ENCODE measurements around the gene KCNH2. TPM values are rescaled to one million over a fixed set of nuclear protein-coding genes. Genes with fewer than 3 reads are reported as not detected.

The KCNH2 gene
- total RNA-seq, 6 donors from 2014 or later: 0.59 to 5.7 (median 3.1) TPM

- 78 to 81% methylated on average over 8 of the region's 8 CpGs for WGBS, 2 donors
- Histone ChIP-seq H3K36me3 (peaks cover 0 to 24% (median 0%) of the 10 kb centered on the region in 4 donors), H3K27ac (no peak overlapping the region), H3K27me3 (no peaks in the 10 kb centered on the region), H3K4me3 (no peak overlapping the region), H3K4me1 (peaks cover 19 to 38% (median 29%) of the 10 kb centered on the region in 4 donors), H3K9me3 (no peaks in the 10 kb centered on the region)
- no peak for DNase-seq
- no peak for TF ChIP-seq CTCF (IDR thresholded peaks at IDR 0.05)
- no peak for TF ChIP-seq EP300 (IDR thresholded peaks at IDR 0.05)
- no peak for TF ChIP-seq POLR2AphosphoS5 (IDR thresholded peaks at IDR 0.05)
- no peak for ATAC-seq (ENCODE audit: low FRiP score in 2 of 2)
These were observed 19.0 kb upstream of the KCNH2 start for GRCh38 chr7:150997075-150997511.

- H3K4me1 ChIP-seq: peaks cover 19 to 38% (median 29%) of the 10 kb centered on the region in 4 donors
- peaks cover 0 to 22% (median 0%) of the 10 kb centered on the region in 4 donors for H3K36me3 ChIP-seq
- TF ChIP-seq CTCF (IDR thresholded peaks at IDR 0.05) (no peak), EP300 (IDR thresholded peaks at IDR 0.05) (no peak), POLR2AphosphoS5 (IDR thresholded peaks at IDR 0.05) (no peak)
- H3K9me3 ChIP-seq: no peaks in the 10 kb centered on the region
- 44 to 80% methylated on average over 5 to 31 of the region's 31 CpGs for WGBS, 2 donors
- DNase-seq (no peak), ATAC-seq (ENCODE audit: low FRiP score in 2 of 2) (no peak)
- H3K4me3 ChIP-seq: peak overlapping the region in 1 of 4 donors; percentile 5
- H3K27me3 ChIP-seq: no peaks in the 10 kb centered on the region
- no peak overlapping the region for H3K27ac ChIP-seq
These were observed 18.4 kb upstream of the KCNH2 start for GRCh38 chr7:150996376-150997074.

- Histone ChIP-seq H3K4me1 (peaks cover 19 to 38% (median 32%) of the 10 kb centered on the region in 4 donors), H3K9me3 (peaks cover 0 to 7% (median 2%) of the 10 kb centered on the region in 4 donors), H3K36me3 (peaks cover 0 to 8% (median 0%) of the 10 kb centered on the region in 4 donors), H3K27ac (peak overlapping the region in 1 of 4 donors; percentile 73), H3K4me3 (peak overlapping the region; percentile 22 to 42 (median 30)), H3K27me3 (no peaks in the 10 kb centered on the region)
- WGBS, 2 donors: 46 to 65% methylated on average over 6 to 19 of the region's 19 CpGs
- no peak for ATAC-seq (ENCODE audit: low FRiP score in 2 of 2)
- DNase-seq: no peak
- TF ChIP-seq EP300 (IDR thresholded peaks at IDR 0.05) (no peak), POLR2A (IDR thresholded peaks at IDR 0.05) (no peak), CTCF (IDR thresholded peaks at IDR 0.05) (no peak), POLR2AphosphoS5 (IDR thresholded peaks at IDR 0.05) (no peak)
These were observed 16.9 kb upstream of the KCNH2 start for GRCh38 chr7:150994838-150995510.

- 19 to 35% methylated on average over 10 to 15 of the region's 15 CpGs for WGBS, 2 donors
- DNase-seq (peak in 1 of 2 donors; percentile 54), ATAC-seq (ENCODE audit: low FRiP score in 2 of 2) (peak; percentile 31 to 61)
- Histone ChIP-seq H3K4me1 (peaks cover 20 to 44% (median 38%) of the 10 kb centered on the region in 4 donors), H3K36me3 (peaks cover 0 to 8% (median 0%) of the 10 kb centered on the region in 4 donors), H3K4me3 (peak overlapping the region; percentile 22 to 42 (median 30)), H3K9me3 (peaks cover 0 to 11% (median 2%) of the 10 kb centered on the region in 4 donors), H3K27ac (peak overlapping the region; percentile 12 to 73 (median 64)), H3K27me3 (no peaks in the 10 kb centered on the region)
- TF ChIP-seq POLR2AphosphoS5 (IDR thresholded peaks at IDR 0.05) (peak; percentile 34 to 86), POLR2A (IDR thresholded peaks at IDR 0.05) (no peak)
These were observed 16.2 kb upstream of the KCNH2 start for GRCh38 chr7:150994141-150994837.

GRCh38 chr7:150993511-150993910, 15.4 kb upstream of the KCNH2 start:
- H3K4me1 ChIP-seq: peaks cover 28 to 52% (median 45%) of the 10 kb centered on the region in 4 donors
- peak in 1 of 2 donors; percentile 8 for TF ChIP-seq POLR2AphosphoS5 (IDR thresholded peaks at IDR 0.05)
- TF ChIP-seq EP300 (IDR thresholded peaks at IDR 0.05): no peak
- no peak for TF ChIP-seq CTCF (IDR thresholded peaks at IDR 0.05)
- peaks cover 0 to 5% (median 0%) of the 10 kb centered on the region in 4 donors for H3K36me3 ChIP-seq
- H3K9me3 ChIP-seq: peaks cover 0 to 11% (median 2%) of the 10 kb centered on the region in 4 donors
- no peak for ATAC-seq (ENCODE audit: low FRiP score in 2 of 2)
- H3K27ac ChIP-seq: peak overlapping the region; percentile 54 to 73 (median 64)
- DNase-seq: no peak
- H3K4me3 ChIP-seq: peak overlapping the region; percentile 18 to 42 (median 30)
- H3K27me3 ChIP-seq: no peaks in the 10 kb centered on the region
- WGBS, 2 donors: 74% methylated on average over 14 of the region's 14 CpGs; no CpG with 5 or more reads in 1 of the 2 donors
